G401 (cell line): ENCODE results near the gene SEMA5A. TPM values are rescaled to one million over a fixed set of nuclear protein-coding genes. Genes with fewer than 3 reads are reported as not detected.
A peak's percentile ranks its signal among the peaks of the same experiment; 100 is the strongest.

Experiments used
- DNase-seq: peaks from one replicate; pipeline ENCODE4 v3.0.0-alpha.2; 2015; ENCODE audit warnings: low spot score
- in situ Hi-C: cut with HindIII; loops from 2 replicates; pipeline ENCODE4 v1.10.0; 2016; ENCODE audit warnings: low sequenced_read_pairs, mixed read lengths
- total RNA-seq: library from RNA; depleted of rRNA; stranded (reverse); fragments of >200 nt; shearing (Covaris generic); gene quantifications from 2 replicates; pipeline ENCODE4 v1.2.3, GENCODE V29; 2014

The SEMA5A gene
- total RNA-seq, 1 experiment from 2014 or later, result 0.95 TPM

- in situ Hi-C loops, result no loop called here
- no peak for DNase-seq
These were observed 6.0 kb upstream of the SEMA5A start for GRCh38 chr5:9551567-9552537.

DNA sequence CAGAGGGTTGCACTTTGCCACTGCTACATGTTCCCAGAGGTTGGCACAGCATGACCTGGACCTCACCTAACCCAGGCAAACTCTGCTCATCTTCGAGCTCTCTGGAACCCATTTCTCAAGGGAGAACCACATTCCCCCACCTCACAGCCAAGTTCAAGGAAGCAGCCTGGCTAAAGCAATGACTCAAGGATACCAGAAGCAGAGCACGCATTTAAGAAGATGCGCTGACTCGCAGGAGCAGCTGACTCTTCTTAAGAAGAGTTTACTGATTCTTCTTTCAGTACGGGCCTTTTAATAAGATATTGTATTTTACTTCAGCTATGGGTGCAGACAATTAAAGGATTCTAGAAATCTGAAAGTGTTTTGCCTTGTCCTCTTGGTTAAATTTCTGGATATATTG, 4.1 kb upstream of the SEMA5A start:
- in situ Hi-C loops, result no loop called here
- no peak for DNase-seq

DNA sequence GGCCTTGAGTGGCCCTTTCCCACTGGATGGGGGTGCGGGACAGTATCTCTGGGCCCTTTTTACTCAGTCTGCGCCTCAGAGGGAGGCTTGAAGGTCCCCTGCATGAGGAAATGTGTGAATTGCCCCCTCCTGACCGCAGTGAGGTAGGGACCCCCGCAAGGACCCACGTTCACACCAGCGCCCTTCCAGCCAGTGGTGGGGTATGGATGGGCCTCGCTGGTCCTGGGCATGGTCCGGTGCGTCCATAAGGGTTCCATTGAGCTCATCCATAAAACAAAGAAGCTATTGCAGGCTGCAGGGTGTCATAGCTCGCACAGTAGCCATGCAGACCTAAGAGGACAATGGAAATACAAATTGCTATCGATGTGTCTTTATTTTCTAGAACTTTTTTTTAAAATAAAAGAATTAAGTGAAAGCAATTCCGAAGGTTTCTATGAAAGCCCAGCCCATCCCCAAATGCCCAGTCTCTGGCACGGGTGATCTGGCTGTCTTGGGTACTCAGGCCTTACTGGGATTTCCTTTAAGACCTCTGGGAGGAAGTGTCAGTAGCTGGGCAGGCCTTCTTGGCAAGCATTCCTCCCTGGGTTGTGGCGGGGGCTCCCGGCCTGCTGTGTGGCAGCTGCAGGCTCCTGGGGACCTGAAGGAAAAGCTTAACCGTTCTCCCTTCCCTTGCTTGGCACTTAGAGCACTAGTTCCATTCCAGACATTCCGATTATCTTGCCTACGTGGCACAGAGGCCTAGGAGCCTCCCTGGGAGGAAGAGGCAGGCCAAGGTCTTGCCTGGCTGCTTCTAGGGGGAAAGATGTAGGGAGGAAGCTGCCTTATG, 1.5 kb upstream of the SEMA5A start:
- DNase-seq, result no peak
- in situ Hi-C loops, result no loop called here

DNA sequence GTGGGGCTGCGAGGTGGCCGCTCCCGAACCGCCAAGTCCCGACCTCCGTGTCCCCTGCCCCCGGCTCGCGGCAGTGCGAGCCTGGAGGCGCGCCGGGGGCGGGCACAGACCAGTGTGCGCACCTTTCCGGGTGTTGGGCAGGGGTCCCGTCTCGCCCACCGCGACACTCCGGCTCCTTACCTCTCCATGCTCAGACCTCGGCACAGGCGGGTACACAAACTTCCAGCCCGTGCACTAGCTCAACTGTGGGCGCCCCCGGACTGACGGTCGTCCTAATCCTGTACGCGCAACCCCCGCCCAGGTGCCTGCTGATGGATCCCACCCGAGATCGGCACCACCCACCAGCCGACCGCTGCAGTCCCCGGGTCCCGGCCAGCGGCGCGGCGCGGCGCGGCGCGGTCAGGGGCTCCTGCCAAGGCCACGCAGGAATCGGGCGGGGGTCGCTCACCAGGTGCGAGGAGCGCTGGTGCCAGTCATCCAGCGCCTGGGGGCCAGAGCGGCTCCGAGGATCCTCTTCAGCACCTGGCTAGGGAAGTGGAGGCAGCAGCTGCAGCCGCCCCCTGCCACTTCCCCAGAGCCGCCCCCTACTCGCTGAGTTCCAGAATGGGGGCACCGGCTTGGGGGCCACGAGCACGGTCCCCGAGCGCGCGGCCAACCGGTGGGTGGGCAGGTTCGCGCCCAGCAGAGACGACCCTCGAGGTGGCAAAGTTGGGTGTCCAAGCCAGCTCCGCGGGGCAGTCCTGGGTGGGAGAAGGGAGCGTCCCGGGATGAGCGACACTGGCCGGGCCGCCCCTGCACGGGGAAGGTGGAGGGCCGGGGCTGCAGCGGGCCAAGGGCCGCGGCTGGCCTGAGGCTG, 511 bp downstream of the SEMA5A start:
- in situ Hi-C loops, result no loop called here
- DNase-seq, result no peak

DNA sequence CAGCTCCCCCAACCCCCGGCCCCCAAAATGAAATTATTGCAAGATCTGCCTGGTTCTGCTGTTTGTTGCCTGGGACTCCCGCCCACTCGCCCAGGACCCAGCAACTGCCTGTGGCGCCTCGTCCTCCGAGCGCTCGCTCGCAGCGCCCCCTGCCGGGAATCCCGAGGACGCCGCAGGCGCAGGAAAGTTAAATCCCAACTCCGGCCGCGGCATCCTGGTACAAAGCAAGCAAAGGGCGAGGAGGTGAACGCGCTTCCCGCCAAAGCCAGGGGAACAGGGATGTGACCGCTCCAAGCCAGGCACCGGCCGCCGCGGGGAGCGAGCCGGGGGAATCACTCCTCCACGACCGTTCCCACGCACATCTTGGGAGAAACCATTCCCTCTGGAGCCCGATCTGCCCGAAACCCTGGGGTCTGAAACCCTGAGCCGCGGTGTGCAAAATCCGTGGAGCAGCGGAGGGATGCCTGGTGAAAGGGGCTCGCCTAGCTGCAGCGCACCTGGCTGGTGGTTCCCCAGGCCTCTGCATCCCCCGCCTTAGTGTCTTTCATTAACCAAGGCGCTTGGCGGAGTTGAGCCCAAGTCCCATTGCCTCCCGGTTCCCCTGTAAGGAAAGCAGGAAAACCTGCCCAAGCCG, 1.3 kb downstream of the SEMA5A start:
- in situ Hi-C loops, result no loop called here

GRCh38 chr5:9544056-9544455, 1.8 kb downstream of the SEMA5A start:
- in situ Hi-C loops, result no loop called here
- DNase-seq, result no peak

More for the DNA sequence above, 1.3 kb downstream of the SEMA5A start:
- DNase-seq, result peak; percentile 59

GRCh38 chr5:9543311-9543920, 2.5 kb downstream of the SEMA5A start:
- in situ Hi-C loops, result no loop called here
- no peak for DNase-seq

GRCh38 chr5:9540791-9541190, 5.1 kb downstream of the SEMA5A start:
- DNase-seq, result no peak
- in situ Hi-C loops, result no loop called here

GRCh38 chr5:9538504-9538903, 7.4 kb downstream of the SEMA5A start:
- in situ Hi-C loops, result no loop called here
- no peak for DNase-seq

DNA sequence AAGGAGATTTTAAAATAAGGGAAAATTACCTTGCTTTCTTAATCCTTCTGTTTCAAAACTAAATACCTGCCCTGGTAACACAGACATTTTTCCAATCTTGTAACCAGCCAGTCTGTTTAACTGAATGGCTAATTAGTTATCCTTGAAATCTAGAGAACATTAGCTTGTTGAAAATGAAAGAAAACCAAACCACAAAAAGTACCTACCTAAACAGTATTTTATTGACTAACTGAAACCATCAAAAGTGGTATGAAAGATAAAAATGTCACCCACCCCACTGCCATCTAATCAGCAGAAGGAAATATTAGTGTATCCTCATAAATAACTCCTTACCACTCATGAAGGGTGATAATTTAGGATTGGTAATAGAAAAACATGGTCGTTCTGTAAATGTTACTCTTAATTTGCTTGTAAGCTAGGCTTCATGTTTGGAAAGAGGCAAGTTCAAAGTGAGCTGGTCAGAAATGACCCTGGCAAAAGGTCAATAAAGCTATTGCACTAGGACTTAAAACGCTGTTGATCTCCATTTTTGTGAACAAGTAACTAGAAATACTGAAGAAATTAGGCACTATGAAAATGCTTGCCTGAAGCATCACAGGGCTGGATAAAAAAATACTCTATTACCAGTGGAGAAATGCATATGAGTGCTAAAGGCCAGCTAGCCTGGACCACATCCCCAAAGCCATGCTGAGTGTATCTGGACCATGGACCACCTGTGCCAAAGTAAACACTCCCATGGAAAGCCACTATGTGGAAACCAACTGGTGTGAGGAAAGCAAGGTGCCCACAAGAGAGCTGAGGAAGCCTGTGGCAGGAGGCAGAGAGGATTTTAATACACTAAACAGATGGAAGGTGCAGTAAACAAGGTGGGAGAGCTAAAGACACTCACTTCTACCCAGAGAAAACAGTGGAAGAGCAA, 8.4 kb downstream of the SEMA5A start:
- in situ Hi-C loops, result no loop called here
- no peak for DNase-seq

DNA sequence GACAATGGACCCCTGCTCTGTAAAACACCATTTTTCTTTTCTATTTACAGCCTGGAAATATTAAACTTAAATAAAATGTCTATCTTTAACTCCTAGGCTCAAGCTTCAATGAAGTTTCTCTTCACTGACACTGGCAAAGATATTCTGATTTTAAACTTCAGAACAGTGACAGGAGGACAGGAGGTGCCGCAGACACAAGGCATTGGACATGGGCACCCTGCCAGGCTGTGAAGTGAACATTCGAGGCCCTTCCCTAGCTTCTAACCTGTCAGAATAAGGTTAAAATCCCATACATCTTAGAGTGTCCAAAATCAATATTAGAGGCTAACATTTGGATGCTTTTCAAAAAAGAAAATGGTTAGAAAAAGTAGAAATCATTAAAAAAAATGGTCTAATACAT, 9.2 kb downstream of the SEMA5A start:
- in situ Hi-C loops, result no loop called here
- DNase-seq, result no peak

- in situ Hi-C loops, result no loop called here
- no peak for DNase-seq
These were observed 10.9 kb downstream of the SEMA5A start for GRCh38 chr5:9534881-9535517.

DNA sequence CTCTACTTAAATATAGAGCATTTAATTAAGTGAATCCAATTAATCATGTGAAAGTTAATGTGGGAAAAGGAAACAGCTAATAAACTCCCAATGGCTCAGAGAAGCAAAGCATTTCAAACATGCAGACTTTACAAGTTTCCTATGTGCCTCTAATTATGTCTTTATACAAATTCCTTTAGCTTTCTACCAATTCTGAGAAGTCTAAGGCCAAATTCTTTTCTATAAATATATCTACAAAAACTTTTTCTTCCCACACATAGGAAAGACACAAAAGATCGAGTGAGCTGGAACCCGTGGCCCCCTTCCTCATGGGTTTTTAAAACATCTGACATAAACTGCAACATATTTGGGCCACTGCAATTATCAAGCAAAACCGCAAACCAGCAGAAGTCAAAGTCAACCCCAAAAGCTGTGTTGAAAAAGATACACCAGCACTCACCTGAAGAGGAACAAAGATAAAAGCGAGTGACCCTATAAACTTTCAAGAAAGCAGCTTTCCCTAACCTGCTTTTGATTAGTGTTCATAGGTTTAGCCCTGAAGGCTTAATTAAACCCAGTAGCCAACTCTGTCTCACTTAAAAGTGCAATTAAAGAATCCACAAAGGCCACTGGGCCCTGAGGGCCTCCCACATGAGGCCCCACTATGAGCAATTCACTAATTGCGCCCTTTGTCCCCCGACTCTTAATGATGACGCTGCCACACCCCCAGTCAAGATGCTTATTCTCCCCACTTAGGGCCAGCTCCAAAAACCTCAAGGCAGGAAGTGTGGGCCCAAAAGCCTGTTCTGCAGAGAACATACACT, 12.1 kb downstream of the SEMA5A start:
- in situ Hi-C loops, result no loop called here
- no peak for DNase-seq

DNA sequence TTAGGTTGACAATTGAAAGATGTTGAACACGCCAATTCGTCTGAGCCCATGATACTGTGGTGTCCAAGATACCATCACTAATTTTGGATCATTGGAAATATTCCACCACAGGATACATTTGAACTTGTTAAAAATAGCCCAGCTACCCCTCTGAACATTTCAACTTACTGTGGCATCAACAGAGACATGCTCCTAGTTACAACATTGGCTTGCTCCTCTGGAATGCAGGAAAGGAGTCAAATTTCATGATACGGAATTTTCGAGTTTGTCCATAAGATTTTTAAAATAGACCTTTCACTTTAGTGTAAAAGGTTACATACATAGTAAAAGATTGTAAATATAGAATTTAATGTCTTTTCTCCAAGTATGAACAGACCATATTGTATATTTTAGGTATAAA, 12.8 kb downstream of the SEMA5A start:
- in situ Hi-C loops, result no loop called here

GRCh38 chr5:9529513-9529912, 16.4 kb downstream of the SEMA5A start:
- no peak for DNase-seq
- in situ Hi-C loops, result no loop called here

More for the DNA sequence above, 12.8 kb downstream of the SEMA5A start:
- DNase-seq, result no peak

DNA sequence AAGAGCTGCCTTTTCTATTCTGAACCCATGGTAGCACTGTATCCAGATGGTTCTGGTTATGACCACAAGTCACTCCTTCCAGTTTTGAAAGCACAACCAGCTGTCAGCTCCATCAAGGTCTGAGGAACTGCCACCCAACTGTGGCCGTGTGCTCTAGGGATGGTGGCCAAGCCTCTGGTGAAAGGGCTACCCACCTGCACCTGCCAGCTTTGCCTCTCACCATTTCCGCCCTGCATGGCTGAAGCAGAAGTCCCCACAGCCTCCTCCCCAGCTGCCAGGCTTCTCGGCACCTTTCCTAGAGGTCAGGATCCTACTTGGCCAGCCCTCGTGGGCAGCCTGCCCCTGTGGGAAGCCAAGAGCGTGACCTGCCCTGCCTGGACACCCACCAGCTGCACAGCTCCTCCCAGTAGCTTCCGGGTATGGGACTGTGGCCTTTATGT, 16.8 kb downstream of the SEMA5A start:
- no peak for DNase-seq
- in situ Hi-C loops, result no loop called here
